Brain microvascular endothelial cell (primary cell): ENCODE results near the gene H2AZ2.
A peak's percentile ranks its signal among the peaks of the same experiment; 100 is the strongest.

Experiments
- DNase-seq: peaks from one replicate; pipeline ENCODE4 v3.0.0-alpha.2; 2020
- H3K27ac ChIP-seq: fragments of 250-450 bp; sonication (Bioruptor Pico); 2 replicates; pipeline ENCODE4 v1.5.1; 2020; ENCODE audit warnings: mild to moderate bottlenecking, moderate library complexity
- H3K27me3 ChIP-seq: fragments of 250-450 bp; sonication (Bioruptor Pico); replicated peaks from 2 replicates; pipeline ENCODE4 v1.5.1; 2020; ENCODE audit warnings: mild to moderate bottlenecking
- H3K36me3 ChIP-seq: fragments of 250-450 bp; sonication (Bioruptor Pico); replicated peaks from 2 replicates; pipeline ENCODE4 v1.5.1; 2020; ENCODE audit warnings: mild to moderate bottlenecking
- H3K4me3 ChIP-seq: 2 replicates; pipeline ENCODE4 v1.5.1; 2011; ENCODE audit warnings: low read depth, mild to moderate bottlenecking, control low read depth, low read length, moderate library complexity
- CTCF ChIP-seq: IDR thresholded peaks from 2 replicates; pipeline ENCODE4 v1.5.1; 2011; ENCODE audit warnings: low read depth, mild to moderate bottlenecking, moderate library complexity, low read length, control low read depth, inconsistent platforms; ENCODE audit errors: missing control alignments
- in situ Hi-C: cut with HindIII; loops from 2 replicates; pipeline ENCODE4 v1.10.0; 2017; ENCODE audit warnings: low sequenced_read_pairs, low pct_ligation_motif_present

Gene H2AZ2

DNA sequence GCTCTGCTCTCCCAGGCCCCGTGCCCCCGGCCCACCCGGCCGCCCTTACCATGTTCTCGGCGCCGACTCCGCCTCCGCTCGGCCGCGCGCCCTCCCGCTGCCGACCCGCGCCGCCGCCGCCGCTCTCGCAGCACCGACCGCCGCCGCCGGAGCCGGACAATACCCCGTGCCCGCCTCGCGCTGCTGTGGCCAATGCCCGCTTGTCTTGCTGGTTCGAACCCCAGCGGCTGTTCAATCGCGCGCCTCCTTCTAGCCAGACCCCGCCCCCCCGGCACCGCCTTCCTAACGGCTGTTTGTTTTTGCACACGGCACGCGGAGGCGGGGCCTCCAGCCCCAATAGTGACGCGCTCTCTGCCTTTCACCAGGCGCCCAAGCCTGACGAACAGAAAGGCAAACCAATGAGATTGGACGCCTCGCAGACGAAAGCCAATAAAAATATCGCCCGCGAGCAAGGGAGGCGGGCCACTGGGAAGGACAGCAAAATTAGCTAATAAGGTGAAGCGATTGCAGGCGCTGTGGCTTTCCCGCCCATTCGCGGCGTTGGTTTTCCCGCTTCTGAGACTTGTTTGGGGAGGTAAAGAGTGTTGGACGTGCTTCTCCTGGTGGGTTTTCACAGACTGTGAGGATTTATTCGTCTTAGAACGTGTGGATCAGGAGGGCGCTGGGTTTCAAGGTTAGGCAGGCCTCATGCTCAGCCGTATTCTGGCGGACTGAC, at the start of gene H2AZ2:
Gene H2AZ2, minus strand, starts transcription at position 168 of the 715 bp plus-strand sequence. Its CDS starts 116 bp downstream, at position 52.
- Histone ChIP-seq H3K27me3 (no peaks in the 10 kb centered on the region), H3K36me3 (no peaks in the 10 kb centered on the region), H3K27ac (peak within 1 kb of the TSS; percentile 90), H3K4me3 (peak within 1 kb of the TSS; percentile 82)
- in situ Hi-C loops, result no loop called here
- TF ChIP-seq CTCF, result no peak
- DNase-seq, result peak; percentile 100

DNA sequence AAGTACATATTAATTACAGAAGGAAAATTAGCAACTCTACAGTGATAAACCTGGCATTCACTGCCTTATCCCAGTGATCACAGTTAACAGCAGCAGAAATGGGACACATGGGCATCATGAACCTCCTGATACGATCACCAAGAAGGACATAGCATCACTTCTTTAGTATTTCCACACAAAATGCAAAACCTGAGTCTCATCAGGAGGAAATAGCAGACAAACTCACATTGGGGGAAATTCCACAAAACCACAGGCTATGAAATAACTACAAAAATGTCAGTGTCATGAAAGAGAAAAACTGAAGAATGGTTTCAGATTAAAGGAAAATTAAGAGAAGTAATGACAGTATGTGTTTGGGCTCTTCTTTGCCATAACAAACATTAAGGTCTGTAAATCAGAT, 49.4 kb upstream of the H2AZ2 start:
- in situ Hi-C loops, result no loop called here

GRCh38 chr7:44894888-44895580, 47.1 kb upstream of the H2AZ2 start:
- DNase-seq, result no peak
- Histone ChIP-seq H3K36me3 (no peaks in the 10 kb centered on the region), H3K27me3 (no peaks in the 10 kb centered on the region), H3K4me3 (no peak overlapping the region), H3K27ac (no peak overlapping the region)
- in situ Hi-C loops, result no loop called here
- TF ChIP-seq CTCF, result no peak

More for the DNA sequence above, 49.4 kb upstream of the H2AZ2 start:
- Histone ChIP-seq H3K27ac (no peak overlapping the region), H3K27me3 (no peaks in the 10 kb centered on the region), H3K36me3 (no peaks in the 10 kb centered on the region), H3K4me3 (no peak overlapping the region)
- no peak for TF ChIP-seq CTCF
- DNase-seq, result no peak

DNA sequence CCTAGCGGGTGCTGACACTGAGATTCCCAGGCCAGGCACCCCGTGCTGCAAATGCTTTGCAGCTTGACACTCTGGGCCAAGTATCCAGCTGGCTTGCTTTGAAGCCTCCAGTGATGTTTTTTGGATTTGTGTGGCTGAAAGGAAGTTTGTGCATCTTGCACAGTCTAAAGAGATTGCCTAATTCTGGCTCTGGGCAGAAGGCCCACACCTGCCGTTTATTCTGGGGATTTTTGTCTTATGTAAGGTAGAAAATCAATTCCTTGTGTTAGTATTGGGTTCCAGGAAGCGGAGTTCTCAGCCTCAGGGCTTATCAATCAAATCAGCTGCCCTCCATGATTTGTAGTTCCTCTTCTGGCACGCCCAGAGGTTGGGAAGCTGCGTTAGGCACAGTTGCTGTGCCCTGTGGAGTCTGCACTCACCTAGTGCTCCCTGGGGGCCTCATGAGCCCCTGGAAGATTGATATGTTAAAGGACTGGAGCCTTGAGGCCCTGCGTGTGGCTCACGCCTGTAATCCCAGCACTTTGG, 45.9 kb upstream of the H2AZ2 start:
- H3K36me3 ChIP-seq, result no peaks in the 10 kb centered on the region
- in situ Hi-C loops, result no loop called here
- no peaks in the 10 kb centered on the region for H3K27me3 ChIP-seq
- H3K4me3 ChIP-seq, result no peak overlapping the region
- TF ChIP-seq CTCF, result no peak
- no peak overlapping the region for H3K27ac ChIP-seq
- DNase-seq, result no peak

DNA sequence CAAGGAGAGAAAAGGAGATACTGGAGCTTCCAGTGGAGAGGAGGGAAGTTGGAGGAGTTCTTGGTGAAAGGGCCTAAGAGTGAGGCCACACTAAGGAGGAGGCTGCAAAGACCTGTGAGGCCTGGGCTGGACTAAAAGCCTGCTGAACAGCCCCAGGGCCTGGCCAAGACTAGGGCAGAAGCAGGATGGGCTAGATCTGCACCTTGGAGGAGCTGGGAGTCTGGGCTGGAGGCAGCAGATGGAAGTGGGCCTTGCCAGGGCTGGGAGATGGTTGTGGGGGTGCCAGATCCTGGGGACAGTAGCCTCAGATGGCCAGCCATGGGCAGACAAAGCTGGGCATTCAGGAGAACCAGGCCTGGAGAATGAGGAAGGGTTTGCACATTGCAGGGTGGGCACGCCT, 43.9 kb upstream of the H2AZ2 start:
- H3K27ac ChIP-seq, result no peak overlapping the region
- no peak overlapping the region for H3K4me3 ChIP-seq
- no peaks in the 10 kb centered on the region for H3K27me3 ChIP-seq
- no peaks in the 10 kb centered on the region for H3K36me3 ChIP-seq
- in situ Hi-C loops, result no loop called here
- no peak for DNase-seq
- TF ChIP-seq CTCF, result no peak
